ENCODE data around the gene RPL3.

The RPL3 gene

DNA sequence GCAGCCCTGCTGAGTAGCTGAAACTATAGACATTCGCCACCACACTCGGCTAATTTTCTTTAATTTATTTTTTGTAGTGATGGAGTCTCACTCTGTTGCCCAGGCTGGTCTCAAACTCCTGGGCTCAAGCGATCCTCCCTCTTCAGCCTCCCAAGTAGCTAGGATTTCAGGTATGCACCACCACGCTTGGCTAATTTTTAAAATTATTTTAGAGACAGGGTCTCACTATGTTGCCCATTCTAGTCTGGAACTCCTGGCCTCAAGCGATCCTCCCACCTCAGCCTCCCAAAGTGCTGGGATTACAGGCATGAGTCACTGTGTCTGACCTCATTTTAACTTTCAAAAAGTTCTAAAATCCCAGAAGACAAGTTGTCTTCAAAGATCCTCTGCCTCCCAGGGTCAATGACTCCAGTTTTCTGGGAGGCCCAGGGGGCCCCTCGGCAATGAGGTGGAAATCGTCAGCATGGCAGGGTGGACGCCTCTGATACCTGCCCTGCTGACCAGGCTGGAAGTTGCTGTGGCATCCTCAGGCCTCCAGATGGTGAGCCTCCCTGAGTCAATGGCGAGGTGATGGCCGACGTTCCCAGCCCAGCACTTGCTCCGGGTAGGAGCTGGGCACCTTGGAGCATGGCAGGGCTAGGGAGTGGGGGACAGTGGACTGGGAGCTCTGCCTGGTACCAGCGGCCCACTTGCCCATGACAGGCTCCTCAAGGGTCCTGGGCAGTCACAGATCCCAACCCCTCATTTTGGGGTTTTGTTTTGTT lies 31.1 kb downstream of the RPL3 start:
- no peak for DNase-seq
- Histone ChIP-seq H3K9me3 (ENCODE audit: severe bottlenecking) (no peaks in the 10 kb centered on the region), H3K27ac (no peak overlapping the region), H3K36me3 (no peaks in the 10 kb centered on the region), H3K27me3 (ENCODE audit: insufficient read depth, low read depth, severe bottlenecking) (no peaks in the 10 kb centered on the region), H3K4me3 (ENCODE audit: low read depth, low read length) (no peak overlapping the region)
- TF ChIP-seq, protein P1, sequence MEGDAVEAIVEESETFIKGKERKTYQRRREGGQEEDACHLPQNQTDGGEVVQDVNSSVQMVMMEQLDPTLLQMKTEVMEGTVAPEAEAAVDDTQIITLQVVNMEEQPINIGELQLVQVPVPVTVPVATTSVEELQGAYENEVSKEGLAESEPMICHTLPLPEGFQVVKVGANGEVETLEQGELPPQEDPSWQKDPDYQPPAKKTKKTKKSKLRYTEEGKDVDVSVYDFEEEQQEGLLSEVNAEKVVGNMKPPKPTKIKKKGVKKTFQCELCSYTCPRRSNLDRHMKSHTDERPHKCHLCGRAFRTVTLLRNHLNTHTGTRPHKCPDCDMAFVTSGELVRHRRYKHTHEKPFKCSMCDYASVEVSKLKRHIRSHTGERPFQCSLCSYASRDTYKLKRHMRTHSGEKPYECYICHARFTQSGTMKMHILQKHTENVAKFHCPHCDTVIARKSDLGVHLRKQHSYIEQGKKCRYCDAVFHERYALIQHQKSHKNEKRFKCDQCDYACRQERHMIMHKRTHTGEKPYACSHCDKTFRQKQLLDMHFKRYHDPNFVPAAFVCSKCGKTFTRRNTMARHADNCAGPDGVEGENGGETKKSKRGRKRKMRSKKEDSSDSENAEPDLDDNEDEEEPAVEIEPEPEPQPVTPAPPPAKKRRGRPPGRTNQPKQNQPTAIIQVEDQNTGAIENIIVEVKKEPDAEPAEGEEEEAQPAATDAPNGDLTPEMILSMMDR (IDR thresholded peaks at IDR 0.05; ENCODE audit: low read depth, low read length): no peak

- no peak for DNase-seq
- H3K9me3 ChIP-seq (ENCODE audit: severe bottlenecking): no peaks in the 10 kb centered on the region
- H3K27ac ChIP-seq: no peak overlapping the region
- no peaks in the 10 kb centered on the region for H3K36me3 ChIP-seq
- H3K4me3 ChIP-seq (ENCODE audit: low read depth, low read length): no peak overlapping the region
- TF ChIP-seq, protein P1 (IDR thresholded peaks at IDR 0.05; ENCODE audit: low read depth, low read length): no peak
- H3K27me3 ChIP-seq (ENCODE audit: insufficient read depth, low read depth, severe bottlenecking): no peaks in the 10 kb centered on the region
These were observed 32.2 kb downstream of the RPL3 start for GRCh38 chr22:39287076-39287725.

GRCh38 chr22:39284983-39285382 lies 34.4 kb downstream of the RPL3 start:
- TF ChIP-seq, protein P1 (IDR thresholded peaks at IDR 0.05; ENCODE audit: low read depth, low read length): no peak
- no peak for DNase-seq
- no peaks in the 10 kb centered on the region for H3K9me3 ChIP-seq (ENCODE audit: severe bottlenecking)
- H3K36me3 ChIP-seq: no peaks in the 10 kb centered on the region
- no peaks in the 10 kb centered on the region for H3K27me3 ChIP-seq (ENCODE audit: insufficient read depth, low read depth, severe bottlenecking)
- H3K27ac ChIP-seq: no peak overlapping the region
- no peak overlapping the region for H3K4me3 ChIP-seq (ENCODE audit: low read depth, low read length)

DNA sequence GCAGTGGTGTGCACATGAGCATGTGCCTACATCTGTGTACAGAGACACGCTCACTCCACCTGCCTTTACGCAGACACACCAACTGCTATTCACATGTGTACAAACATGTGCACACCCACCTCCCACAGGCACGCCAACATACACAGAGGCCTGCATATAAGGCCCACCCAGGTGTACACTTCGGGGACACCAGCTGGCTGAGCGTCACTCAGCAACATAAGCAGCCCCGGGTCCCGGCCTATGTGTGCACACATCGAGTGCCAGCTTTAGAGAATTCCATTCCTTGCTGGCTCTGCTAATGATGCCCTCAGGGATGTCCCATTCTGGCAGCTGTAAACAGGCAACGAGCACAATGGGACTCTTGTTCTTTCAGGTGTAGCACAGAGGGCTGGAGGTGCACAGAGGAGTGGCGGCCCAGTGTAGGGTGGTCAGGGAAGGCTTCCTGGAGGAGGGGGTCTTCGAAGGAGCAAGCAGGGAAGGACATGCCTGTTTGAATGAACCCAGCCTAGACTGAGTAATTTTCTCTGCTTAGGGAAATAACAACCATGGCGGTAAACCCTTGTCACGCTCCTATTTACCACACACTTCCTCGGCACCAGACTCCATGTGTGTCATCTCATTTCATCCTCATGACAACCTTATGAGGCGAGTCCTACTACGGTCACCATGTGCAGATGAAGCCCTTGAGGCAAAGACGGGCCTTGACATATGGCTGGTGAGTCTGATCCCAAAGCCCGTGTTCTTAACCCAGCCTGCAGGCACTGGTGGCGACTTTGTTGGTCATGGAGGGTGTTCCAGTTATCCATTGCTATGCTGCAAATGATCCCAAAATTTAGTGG lies 35.1 kb downstream of the RPL3 start:
- H3K27ac ChIP-seq: no peak overlapping the region
- no peaks in the 10 kb centered on the region for H3K9me3 ChIP-seq (ENCODE audit: severe bottlenecking)
- no peak overlapping the region for H3K4me3 ChIP-seq (ENCODE audit: low read depth, low read length)
- H3K36me3 ChIP-seq: no peaks in the 10 kb centered on the region
- TF ChIP-seq, protein P1 (IDR thresholded peaks at IDR 0.05; ENCODE audit: low read depth, low read length): no peak
- DNase-seq: no peak
- H3K27me3 ChIP-seq (ENCODE audit: insufficient read depth, low read depth, severe bottlenecking): no peaks in the 10 kb centered on the region

- Histone ChIP-seq H3K9me3 (ENCODE audit: severe bottlenecking) (no peaks in the 10 kb centered on the region), H3K27me3 (ENCODE audit: insufficient read depth, low read depth, severe bottlenecking) (no peaks in the 10 kb centered on the region), H3K4me3 (ENCODE audit: low read depth, low read length) (no peak overlapping the region), H3K27ac (no peak overlapping the region), H3K36me3 (no peaks in the 10 kb centered on the region)
- TF ChIP-seq, protein P1 (IDR thresholded peaks at IDR 0.05; ENCODE audit: low read depth, low read length): no peak
- no peak for DNase-seq
These were observed 35.9 kb downstream of the RPL3 start for GRCh38 chr22:39283322-39284141.

Measured in WERI-Rb-1 (cell line).